Right lobe of liver (tissue), 4 donors: ENCODE measurements around the gene GSG1.

Experiments used
- POLR2A ChIP-seq: fragments of 450-650 bp; IDR thresholded peaks from one replicate; pipeline ENCODE4 v1.6.1; 2017; ENCODE audit warnings: antibody characterized with exemption, mild to moderate bottlenecking
- TF ChIP-seq, protein P1 (sequence below), 4 donors: fragments of 200-600 bp in 3 of 4; fragments of 450-650 bp in 1 of 4; IDR thresholded peaks; one replicate each; pipeline versions ENCODE4 v1.5.1 to v1.8.0; 2016 to 2022; ENCODE audit warnings: antibody characterized with exemption in 4 of 4, mild to moderate bottlenecking in 2 of 4
- donor health status: DM: no; HTN: no; CAD: no.
- donor health status: DM: no; HTN: no; CAD: no.
- donor health status: DM: no; HTN: yes; CAD: no.

DNA sequence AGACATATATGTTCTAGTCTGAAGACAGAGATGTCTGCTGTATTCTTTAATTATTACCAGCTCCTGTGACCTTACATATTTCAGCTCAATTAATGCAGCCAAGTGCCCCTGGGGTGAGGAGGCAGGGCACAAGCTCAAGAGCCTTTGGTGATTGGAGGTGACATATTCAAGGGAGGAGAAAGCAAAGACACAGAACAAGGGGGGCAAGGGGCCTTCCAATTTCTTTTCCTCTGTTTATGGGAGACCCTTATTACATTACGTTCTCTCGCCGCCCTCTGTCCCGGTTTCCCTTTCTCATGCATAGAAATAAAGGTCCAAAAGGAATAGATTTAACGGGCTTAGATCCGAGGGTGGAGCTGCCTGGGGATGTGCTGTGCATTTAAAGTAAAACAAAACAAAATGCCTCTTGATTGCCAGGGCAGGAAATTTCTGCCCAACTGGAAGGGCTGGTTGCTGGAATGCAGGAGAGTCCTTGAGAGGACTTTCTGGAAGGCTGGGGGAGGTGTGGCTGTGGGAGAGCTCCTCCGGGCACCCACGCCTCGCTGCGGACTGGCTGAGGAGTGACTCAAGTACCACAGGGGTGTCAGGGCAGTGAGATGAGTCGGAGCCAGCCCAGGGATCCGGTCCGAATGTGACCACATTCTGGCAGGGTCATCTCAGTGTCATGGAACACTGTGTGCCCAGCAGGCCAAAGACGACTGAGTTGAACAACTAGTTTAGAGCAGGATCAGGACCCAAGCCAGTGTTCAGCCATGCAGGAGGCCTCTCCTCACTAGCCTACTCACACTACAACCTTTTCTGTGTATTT is 32.1 kb upstream of the GSG1 start:
- TF ChIP-seq, protein P1, sequence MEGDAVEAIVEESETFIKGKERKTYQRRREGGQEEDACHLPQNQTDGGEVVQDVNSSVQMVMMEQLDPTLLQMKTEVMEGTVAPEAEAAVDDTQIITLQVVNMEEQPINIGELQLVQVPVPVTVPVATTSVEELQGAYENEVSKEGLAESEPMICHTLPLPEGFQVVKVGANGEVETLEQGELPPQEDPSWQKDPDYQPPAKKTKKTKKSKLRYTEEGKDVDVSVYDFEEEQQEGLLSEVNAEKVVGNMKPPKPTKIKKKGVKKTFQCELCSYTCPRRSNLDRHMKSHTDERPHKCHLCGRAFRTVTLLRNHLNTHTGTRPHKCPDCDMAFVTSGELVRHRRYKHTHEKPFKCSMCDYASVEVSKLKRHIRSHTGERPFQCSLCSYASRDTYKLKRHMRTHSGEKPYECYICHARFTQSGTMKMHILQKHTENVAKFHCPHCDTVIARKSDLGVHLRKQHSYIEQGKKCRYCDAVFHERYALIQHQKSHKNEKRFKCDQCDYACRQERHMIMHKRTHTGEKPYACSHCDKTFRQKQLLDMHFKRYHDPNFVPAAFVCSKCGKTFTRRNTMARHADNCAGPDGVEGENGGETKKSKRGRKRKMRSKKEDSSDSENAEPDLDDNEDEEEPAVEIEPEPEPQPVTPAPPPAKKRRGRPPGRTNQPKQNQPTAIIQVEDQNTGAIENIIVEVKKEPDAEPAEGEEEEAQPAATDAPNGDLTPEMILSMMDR (IDR thresholded peaks at IDR 0.05), result no peak
- no peak for TF ChIP-seq POLR2A
